ENCODE results near the gene CRLF3.

GRCh38 chr17:30808785-30809286 lies 15.7 kb downstream of the CRLF3 start:
- TF ChIP-seq CTCF (IDR thresholded peaks at IDR 0.05; ENCODE audit: insufficient read depth, low read length, poor library complexity, severe bottlenecking) (no peak), EZH2phosphoT487 (conservative IDR thresholded peaks at IDR 0.05; ENCODE audit: low read length) (no peak)
